AG04449 (cell line): ENCODE data around the gene CNOT6.

ENCODE experiments used
- CTCF ChIA-PET: fragments of 350-600 bp; formaldehyde crosslinking; extraction: SDS; loops from one replicate; lab custom pipeline; 2021; ENCODE audit warnings: antibody characterized with exemption; lab: Yijun Ruan, JAX
- POLR2A ChIA-PET: fragments of 400-600, 350-600 bp; formaldehyde crosslinking; extraction: SDS; loops from one replicate; lab custom pipeline; 2020; ENCODE audit warnings: antibody characterized with exemption, inconsistent platforms; lab: Yijun Ruan, JAX
- DNase-seq: peaks from one replicate; pipeline ENCODE4 v3.0.0-alpha.2; 2010; ENCODE audit warnings: low read depth, low spot score
- H3K4me3 ChIP-seq: 2 replicates; pipeline ENCODE4 v1.5.1; 2011; ENCODE audit warnings: low read depth, mild to moderate bottlenecking, control low read depth, low read length
- CTCF ChIP-seq: IDR thresholded peaks from one replicate; pipeline ENCODE4 v1.5.1; 2011; ENCODE audit warnings: mild to moderate bottlenecking, moderate library complexity, low read length, control low read depth, inconsistent platforms; ENCODE audit not compliant: insufficient read depth; ENCODE audit errors: missing control alignments

CNOT6 gene

GRCh38 chr5:180532268-180532667 lies 38.1 kb downstream of the CNOT6 start:
- ChIA-PET CTCF (no interaction called here), POLR2A (no interaction called here)
- H3K4me3 ChIP-seq = no peak overlapping the region
- no peak for DNase-seq
- no peak for TF ChIP-seq CTCF

DNA sequence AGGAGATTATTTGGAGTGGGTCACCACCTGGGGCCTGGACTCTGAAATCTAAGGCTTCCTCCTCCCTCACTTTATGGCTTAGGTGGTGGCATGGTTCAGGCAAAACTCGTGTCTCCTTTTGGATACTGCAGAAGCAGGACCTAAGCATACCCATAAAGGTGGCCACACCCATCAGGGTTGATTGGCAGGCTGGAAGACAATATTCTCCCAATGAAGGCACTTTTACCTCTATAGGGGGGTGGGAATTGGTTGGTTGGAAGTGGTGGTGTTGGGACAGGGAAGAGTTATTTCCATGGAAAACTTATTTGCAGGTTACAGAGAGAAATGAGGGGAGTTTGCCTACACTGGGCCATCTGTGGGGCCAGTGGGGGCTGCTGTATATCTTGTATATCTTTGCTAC lies 39.7 kb downstream of the CNOT6 start:
- no peak overlapping the region for H3K4me3 ChIP-seq
- TF ChIP-seq CTCF = no peak
- DNase-seq = no peak
- CTCF ChIA-PET = no interaction called here
- POLR2A ChIA-PET = no interaction called here

GRCh38 chr5:180535573-180535972 lies 41.4 kb downstream of the CNOT6 start:
- CTCF ChIA-PET = no interaction called here
- TF ChIP-seq CTCF = no peak
- DNase-seq = no peak

GRCh38 chr5:180540050-180540694 lies 46.0 kb downstream of the CNOT6 start:
- CTCF ChIA-PET = no interaction called here
- POLR2A ChIA-PET = no interaction called here
- H3K4me3 ChIP-seq = no peak overlapping the region
- no peak for DNase-seq
- no peak for TF ChIP-seq CTCF

More at GRCh38 chr5:180535573-180535972, 41.4 kb downstream of the CNOT6 start:
- POLR2A ChIA-PET = no interaction called here
- no peak overlapping the region for H3K4me3 ChIP-seq

DNA sequence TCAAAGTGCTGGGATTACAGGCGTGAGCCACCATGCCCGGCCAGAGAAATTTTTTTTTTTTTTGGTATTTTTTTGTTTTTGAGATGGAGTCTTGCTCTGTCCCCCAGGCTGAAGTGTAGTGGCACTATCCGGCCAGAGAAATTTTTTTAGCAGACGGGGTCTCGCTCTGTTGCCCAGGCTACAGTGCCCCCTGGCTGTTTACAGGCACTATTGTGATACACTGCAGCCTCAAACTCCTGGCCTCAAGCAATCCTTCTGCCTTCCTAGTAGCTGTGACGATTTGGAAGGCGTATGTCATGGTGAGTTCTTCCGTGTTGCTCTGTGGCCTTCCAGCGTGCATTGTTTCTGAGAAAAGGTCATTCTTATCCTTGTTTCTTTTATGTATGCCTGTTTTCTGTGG lies 47.5 kb downstream of the CNOT6 start:
- POLR2A ChIA-PET = no interaction called here
- DNase-seq = no peak
- H3K4me3 ChIP-seq = no peak overlapping the region
- CTCF ChIA-PET = no interaction called here
- TF ChIP-seq CTCF = no peak

GRCh38 chr5:180545248-180545647 lies 51.1 kb downstream of the CNOT6 start:
- TF ChIP-seq CTCF = no peak
- POLR2A ChIA-PET = no interaction called here
- H3K4me3 ChIP-seq = no peak overlapping the region
- DNase-seq = no peak
- CTCF ChIA-PET = no interaction called here
